SK-N-SH treated with all-trans-retinoic acid at 6 μM for 48 hours (cell line): Measurements from ENCODE around the gene HPS4.

Experiments used
- GLIS3 ChIP-seq: fragments of 250-450 bp; sonication (Bioruptor Pico); IDR thresholded peaks from 2 replicates; pipeline ENCODE4 v1.5.0; 2020; ENCODE audit warnings: mild to moderate bottlenecking, moderate library complexity
- ZFP3 ChIP-seq: fragments of 250-450 bp; sonication (Bioruptor Pico); IDR thresholded peaks from 2 replicates; pipeline ENCODE4 v1.5.0; 2020; ENCODE audit warnings: mild to moderate bottlenecking, moderate library complexity
- TF ChIP-seq, protein P1 (sequence below): fragments of 250-450 bp; sonication (Bioruptor Pico); IDR thresholded peaks from 2 replicates; pipeline ENCODE4 v1.8.0; 2020; ENCODE audit warnings: mild to moderate bottlenecking, moderate library complexity, borderline replicate concordance

DNA sequence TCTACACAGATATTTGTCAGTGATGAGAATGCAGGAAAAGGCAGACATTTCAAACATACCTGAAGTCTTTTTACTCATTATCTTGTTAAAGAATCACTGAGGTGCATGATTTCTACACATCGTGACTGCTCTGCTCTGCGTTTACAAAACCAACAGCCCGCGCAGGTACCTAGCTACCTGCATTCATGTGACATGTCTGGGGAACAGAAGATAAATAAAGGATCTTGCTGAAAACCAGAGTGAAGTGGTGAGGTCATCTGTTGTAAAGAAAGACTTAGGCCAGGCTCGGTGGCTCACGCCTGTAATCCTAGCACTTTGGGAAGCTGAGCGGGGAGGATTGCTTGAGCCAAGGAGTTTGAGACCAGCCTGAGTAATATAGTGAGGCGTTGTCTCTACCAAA, 38.8 kb downstream of the HPS4 start:
- TF ChIP-seq, protein P1, sequence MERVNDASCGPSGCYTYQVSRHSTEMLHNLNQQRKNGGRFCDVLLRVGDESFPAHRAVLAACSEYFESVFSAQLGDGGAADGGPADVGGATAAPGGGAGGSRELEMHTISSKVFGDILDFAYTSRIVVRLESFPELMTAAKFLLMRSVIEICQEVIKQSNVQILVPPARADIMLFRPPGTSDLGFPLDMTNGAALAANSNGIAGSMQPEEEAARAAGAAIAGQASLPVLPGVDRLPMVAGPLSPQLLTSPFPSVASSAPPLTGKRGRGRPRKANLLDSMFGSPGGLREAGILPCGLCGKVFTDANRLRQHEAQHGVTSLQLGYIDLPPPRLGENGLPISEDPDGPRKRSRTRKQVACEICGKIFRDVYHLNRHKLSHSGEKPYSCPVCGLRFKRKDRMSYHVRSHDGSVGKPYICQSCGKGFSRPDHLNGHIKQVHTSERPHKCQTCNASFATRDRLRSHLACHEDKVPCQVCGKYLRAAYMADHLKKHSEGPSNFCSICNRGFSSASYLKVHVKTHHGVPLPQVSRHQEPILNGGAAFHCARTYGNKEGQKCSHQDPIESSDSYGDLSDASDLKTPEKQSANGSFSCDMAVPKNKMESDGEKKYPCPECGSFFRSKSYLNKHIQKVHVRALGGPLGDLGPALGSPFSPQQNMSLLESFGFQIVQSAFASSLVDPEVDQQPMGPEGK (CRISPR knock-in tag): no peak
- TF ChIP-seq ZFP3 (no peak), GLIS3 (CRISPR knock-in tag) (no peak)
